Measurements from ENCODE around the gene CYP26B1.

CYP26B1 gene

DNA sequence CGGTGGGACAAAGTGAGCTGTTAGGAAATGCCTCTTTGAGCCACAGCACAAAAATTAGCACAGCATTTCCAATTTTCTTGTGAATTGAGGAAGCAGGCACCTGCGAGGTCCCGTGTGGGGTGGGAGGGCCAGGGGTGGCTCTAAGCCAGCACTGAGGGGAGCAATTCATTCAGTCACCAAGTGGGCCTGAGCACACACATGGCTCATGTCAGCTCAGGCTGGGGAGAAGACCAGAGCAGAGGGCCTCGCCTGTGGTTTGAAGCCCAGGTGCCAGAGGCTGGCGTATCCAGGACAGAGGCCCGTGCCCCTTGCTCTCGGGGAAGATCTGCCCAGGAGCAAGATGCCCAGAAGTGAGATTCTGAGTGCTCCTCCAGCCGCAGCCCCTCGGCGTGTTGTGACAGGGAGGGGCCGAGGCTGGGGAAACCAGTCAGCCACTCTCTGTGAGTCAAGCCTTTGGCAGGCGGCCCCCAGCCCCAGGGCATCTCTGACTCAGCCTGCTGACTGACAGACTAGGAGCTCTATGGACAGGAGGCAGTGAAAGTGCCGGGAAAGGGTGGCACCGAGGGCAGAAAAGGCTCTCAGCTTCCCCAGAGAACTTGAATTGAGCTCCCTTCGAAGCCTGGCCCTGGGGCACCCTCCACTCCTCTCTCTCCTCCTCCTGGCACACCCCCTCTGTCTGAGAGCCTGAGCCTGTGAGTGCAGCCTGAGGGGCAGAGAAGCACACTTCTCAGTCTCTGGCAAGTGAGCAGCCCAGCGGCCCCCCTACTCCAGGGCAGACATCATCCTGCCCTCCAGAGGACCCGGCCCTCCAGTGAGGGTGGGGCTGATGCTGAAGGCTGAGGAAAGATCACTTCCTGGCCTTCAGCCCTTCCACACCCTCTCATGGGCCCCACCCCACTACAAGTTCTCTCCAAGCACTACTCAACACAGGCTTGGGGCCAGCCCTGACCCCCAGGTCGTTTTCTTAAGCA, 32.3 kb downstream of the CYP26B1 start:
- no peak overlapping the region for H3K9ac ChIP-seq (ENCODE audit: low read length)
- no peaks in the 10 kb centered on the region for H3K36me3 ChIP-seq (ENCODE audit: insufficient read depth, low read length)
- no peaks in the 10 kb centered on the region for H3K9me2 ChIP-seq (ENCODE audit: low read depth, low read length)
- no peak overlapping the region for H3K4me2 ChIP-seq (ENCODE audit: low read length)
- H3K4me1 ChIP-seq (ENCODE audit: insufficient read depth, low read length, severe bottlenecking) = no peaks in the 10 kb centered on the region
- no peaks in the 10 kb centered on the region for H4K20me1 ChIP-seq (ENCODE audit: insufficient read depth, low read length)
- no peak for TF ChIP-seq EZH2 (IDR thresholded peaks at IDR 0.05; ENCODE audit: borderline replicate concordance, low read length)
- TF ChIP-seq, protein P1, sequence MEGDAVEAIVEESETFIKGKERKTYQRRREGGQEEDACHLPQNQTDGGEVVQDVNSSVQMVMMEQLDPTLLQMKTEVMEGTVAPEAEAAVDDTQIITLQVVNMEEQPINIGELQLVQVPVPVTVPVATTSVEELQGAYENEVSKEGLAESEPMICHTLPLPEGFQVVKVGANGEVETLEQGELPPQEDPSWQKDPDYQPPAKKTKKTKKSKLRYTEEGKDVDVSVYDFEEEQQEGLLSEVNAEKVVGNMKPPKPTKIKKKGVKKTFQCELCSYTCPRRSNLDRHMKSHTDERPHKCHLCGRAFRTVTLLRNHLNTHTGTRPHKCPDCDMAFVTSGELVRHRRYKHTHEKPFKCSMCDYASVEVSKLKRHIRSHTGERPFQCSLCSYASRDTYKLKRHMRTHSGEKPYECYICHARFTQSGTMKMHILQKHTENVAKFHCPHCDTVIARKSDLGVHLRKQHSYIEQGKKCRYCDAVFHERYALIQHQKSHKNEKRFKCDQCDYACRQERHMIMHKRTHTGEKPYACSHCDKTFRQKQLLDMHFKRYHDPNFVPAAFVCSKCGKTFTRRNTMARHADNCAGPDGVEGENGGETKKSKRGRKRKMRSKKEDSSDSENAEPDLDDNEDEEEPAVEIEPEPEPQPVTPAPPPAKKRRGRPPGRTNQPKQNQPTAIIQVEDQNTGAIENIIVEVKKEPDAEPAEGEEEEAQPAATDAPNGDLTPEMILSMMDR (IDR thresholded peaks at IDR 0.05; ENCODE audit: low read length) = no peak
- H3K79me2 ChIP-seq (ENCODE audit: insufficient read depth, low read length) = no peaks in the 10 kb centered on the region
- H3F3A ChIP-seq (ENCODE audit: insufficient read depth, low read length) = no peaks in the 10 kb centered on the region
- no peaks in the 10 kb centered on the region for H3K9me3 ChIP-seq (ENCODE audit: low read length)
- H3K4me3 ChIP-seq (ENCODE audit: low read depth, low read length, poor library complexity, severe bottlenecking) = no peak overlapping the region
- H3K27me3 ChIP-seq (ENCODE audit: insufficient read depth, low read length) = no peaks in the 10 kb centered on the region
- H2AFZ ChIP-seq (ENCODE audit: low read length) = no peak overlapping the region
- H3K27ac ChIP-seq (ENCODE audit: low read depth, low read length, poor library complexity, severe bottlenecking) = no peak overlapping the region

DNA sequence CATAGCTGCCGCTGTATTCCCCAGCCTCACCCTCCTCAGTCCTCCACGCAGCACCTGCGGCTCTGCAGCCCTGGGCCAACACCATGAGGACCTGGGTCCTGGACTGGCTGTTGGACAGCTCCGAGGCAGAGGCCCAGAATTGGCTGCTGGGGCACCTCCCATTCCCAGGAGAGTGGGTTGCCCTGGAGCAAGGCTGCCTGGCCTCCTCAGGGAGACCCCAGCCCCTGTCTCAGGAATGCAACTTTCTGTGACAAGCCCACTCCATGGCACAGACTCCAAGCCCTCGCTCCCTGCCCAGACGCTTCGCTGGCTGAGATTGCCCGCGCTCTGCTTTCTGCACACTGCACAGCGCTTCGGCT, 33.0 kb downstream of the CYP26B1 start:
- Histone ChIP-seq H3K4me2 (ENCODE audit: low read length) (no peak overlapping the region), H3K27ac (ENCODE audit: low read depth, low read length, poor library complexity, severe bottlenecking) (no peak overlapping the region)
- TF ChIP-seq, protein P1 (IDR thresholded peaks at IDR 0.05; ENCODE audit: low read length) = no peak
- TF ChIP-seq EZH2 (IDR thresholded peaks at IDR 0.05; ENCODE audit: borderline replicate concordance, low read length) = no peak

DNA sequence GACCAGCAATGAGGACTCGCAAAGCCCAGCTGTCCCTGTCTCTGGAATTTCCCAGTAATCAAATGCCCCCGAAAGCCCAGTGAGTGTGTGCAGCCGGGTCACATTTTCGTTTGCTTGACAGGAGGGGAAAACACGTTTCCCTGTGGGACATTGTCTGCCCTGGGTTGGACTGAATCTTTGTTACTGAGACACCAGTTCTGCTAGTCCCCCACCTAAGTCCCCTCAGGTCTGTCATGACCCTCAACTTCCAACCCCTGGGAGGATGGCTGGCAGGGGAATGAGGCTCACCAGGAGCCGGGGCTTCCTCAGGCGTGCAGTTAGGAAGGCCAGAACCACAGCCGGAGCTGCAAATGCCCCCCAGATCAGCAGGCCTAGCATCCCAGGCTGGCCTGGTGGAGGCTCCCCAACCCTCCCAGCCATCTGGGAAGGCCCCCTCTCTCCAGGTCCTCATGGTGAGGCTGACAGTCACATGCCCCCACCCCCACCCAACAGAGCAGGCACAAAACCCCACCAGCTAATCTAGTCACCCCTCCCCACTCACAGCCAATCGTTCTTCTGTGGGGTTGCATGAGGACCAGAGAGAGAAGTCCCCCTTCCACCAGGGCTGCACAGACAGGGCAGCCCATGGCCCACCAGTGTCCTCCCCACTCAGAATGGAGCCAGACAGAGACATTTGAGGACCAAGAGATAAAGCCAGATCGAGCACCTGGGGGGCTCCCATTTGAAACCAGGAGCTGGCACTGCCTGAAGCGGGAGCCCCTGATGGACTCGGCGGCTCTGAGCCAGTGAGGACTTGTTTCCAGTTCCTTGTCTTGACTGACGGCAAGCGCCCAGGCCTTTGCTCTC, 33.6 kb downstream of the CYP26B1 start:
- TF ChIP-seq, protein P1 (IDR thresholded peaks at IDR 0.05; ENCODE audit: low read length) = no peak
- H3K9ac ChIP-seq (ENCODE audit: low read length) = no peak overlapping the region
- no peak overlapping the region for H2AFZ ChIP-seq (ENCODE audit: low read length)
- H3K4me2 ChIP-seq (ENCODE audit: low read length) = no peak overlapping the region
- no peaks in the 10 kb centered on the region for H3K9me3 ChIP-seq (ENCODE audit: low read length)
- no peaks in the 10 kb centered on the region for H3K79me2 ChIP-seq (ENCODE audit: insufficient read depth, low read length)
- no peaks in the 10 kb centered on the region for H3K4me1 ChIP-seq (ENCODE audit: insufficient read depth, low read length, severe bottlenecking)
- H4K20me1 ChIP-seq (ENCODE audit: insufficient read depth, low read length) = no peaks in the 10 kb centered on the region
- H3F3A ChIP-seq (ENCODE audit: insufficient read depth, low read length) = no peaks in the 10 kb centered on the region
- 0 out of 2 replicates have a peak, but pooled peaks cover 3% of the 10 kb centered on the region for H3K27me3 ChIP-seq (ENCODE audit: insufficient read depth, low read length)
- no peak overlapping the region for H3K27ac ChIP-seq (ENCODE audit: low read depth, low read length, poor library complexity, severe bottlenecking)
- no peaks in the 10 kb centered on the region for H3K9me2 ChIP-seq (ENCODE audit: low read depth, low read length)
- H3K36me3 ChIP-seq (ENCODE audit: insufficient read depth, low read length) = no peaks in the 10 kb centered on the region
- H3K4me3 ChIP-seq (ENCODE audit: low read depth, low read length, poor library complexity, severe bottlenecking) = no peak overlapping the region

More for the DNA sequence above, 33.0 kb downstream of the CYP26B1 start:
- no peaks in the 10 kb centered on the region for H4K20me1 ChIP-seq (ENCODE audit: insufficient read depth, low read length)
- H3K27me3 ChIP-seq (ENCODE audit: insufficient read depth, low read length) = 0 out of 2 replicates have a peak, but pooled peaks cover 3% of the 10 kb centered on the region
- H3K9me3 ChIP-seq (ENCODE audit: low read length) = no peaks in the 10 kb centered on the region
- no peaks in the 10 kb centered on the region for H3F3A ChIP-seq (ENCODE audit: insufficient read depth, low read length)
- H2AFZ ChIP-seq (ENCODE audit: low read length) = no peak overlapping the region
- no peaks in the 10 kb centered on the region for H3K9me2 ChIP-seq (ENCODE audit: low read depth, low read length)
- H3K4me3 ChIP-seq (ENCODE audit: low read depth, low read length, poor library complexity, severe bottlenecking) = no peak overlapping the region
- no peaks in the 10 kb centered on the region for H3K4me1 ChIP-seq (ENCODE audit: insufficient read depth, low read length, severe bottlenecking)
- no peaks in the 10 kb centered on the region for H3K36me3 ChIP-seq (ENCODE audit: insufficient read depth, low read length)
- no peak overlapping the region for H3K9ac ChIP-seq (ENCODE audit: low read length)
- no peaks in the 10 kb centered on the region for H3K79me2 ChIP-seq (ENCODE audit: insufficient read depth, low read length)

Measured in OCI-LY1 (cell line).